Activated CD4-positive, alpha-beta memory T cell treated with anti-CD3 and anti-CD28 coated beads, Interleukin-2, amount 10 ng/mL, durations not matched to agents 7 days and 5 days (primary cell): Measurements from ENCODE around the gene PPP1R1A. TPM values are rescaled to one million over a fixed set of nuclear protein-coding genes. Genes with fewer than 3 reads are reported as not detected.

Source experiments
- CTCF ChIA-PET: fragments of 350-600 bp; sonication (Branson Sonifier 250); formaldehyde crosslinking; loops from one replicate; lab custom pipeline; 2021; ENCODE audit warnings: antibody characterized with exemption, inconsistent platforms; lab: Charles Lee
- POLR2A ChIA-PET: fragments of 350-600 bp; sonication (Branson Sonifier 250); formaldehyde crosslinking; loops from one replicate; lab custom pipeline; 2021; ENCODE audit warnings: antibody characterized with exemption; lab: Charles Lee
- DNase-seq: peaks from one replicate; pipeline ENCODE4 v3.0.0-alpha.2; 2020
- H3K27ac Mint-ChIP-seq: one replicate; pipeline ENCODE4 v1.8.0; 2021; ENCODE audit warnings: mild to moderate bottlenecking, mixed read lengths
- H3K27me3 Mint-ChIP-seq: one replicate; pipeline ENCODE4 v1.8.0; 2021; ENCODE audit warnings: mixed read lengths
- H3K36me3 Mint-ChIP-seq: one replicate; pipeline ENCODE4 v1.8.0; 2021; ENCODE audit warnings: low read depth, mixed read lengths
- H3K4me1 Mint-ChIP-seq: one replicate; pipeline ENCODE4 v1.8.0; 2021; ENCODE audit warnings: mixed read lengths
- H3K4me3 Mint-ChIP-seq: one replicate; pipeline ENCODE4 v1.8.0; 2021; ENCODE audit warnings: mild to moderate bottlenecking, mixed read lengths
- H3K9me3 Mint-ChIP-seq: one replicate; pipeline ENCODE4 v1.8.0; 2021; ENCODE audit warnings: mixed read lengths
- total RNA-seq, 2 experiments: library from RNA; stranded (reverse); gene quantifications; one replicate each; pipeline ENCODE4 v1.2.3, GENCODE V29; 2021

Gene PPP1R1A
- total RNA-seq, 2 experiments from 2014 or later: not detected

- CTCF ChIA-PET: interaction anchor here (1.1 kb wide), 1 partner anchor 15 kb away, joined by 3 read pairs; no protein-coding TSS in a partner anchor
- Mint-ChIP-seq H3K27ac (no peak overlapping the region), H3K4me1 (no peaks in the 10 kb centered on the region), H3K9me3 (no peaks in the 10 kb centered on the region), H3K36me3 (peaks cover 70% of the 10 kb centered on the region), H3K27me3 (no peaks in the 10 kb centered on the region), H3K4me3 (no peak overlapping the region)
- POLR2A ChIA-PET: no interaction called here
- DNase-seq: no peak
Measured at GRCh38 chr12:54541751-54542290, 46.6 kb downstream of the PPP1R1A start.

DNA sequence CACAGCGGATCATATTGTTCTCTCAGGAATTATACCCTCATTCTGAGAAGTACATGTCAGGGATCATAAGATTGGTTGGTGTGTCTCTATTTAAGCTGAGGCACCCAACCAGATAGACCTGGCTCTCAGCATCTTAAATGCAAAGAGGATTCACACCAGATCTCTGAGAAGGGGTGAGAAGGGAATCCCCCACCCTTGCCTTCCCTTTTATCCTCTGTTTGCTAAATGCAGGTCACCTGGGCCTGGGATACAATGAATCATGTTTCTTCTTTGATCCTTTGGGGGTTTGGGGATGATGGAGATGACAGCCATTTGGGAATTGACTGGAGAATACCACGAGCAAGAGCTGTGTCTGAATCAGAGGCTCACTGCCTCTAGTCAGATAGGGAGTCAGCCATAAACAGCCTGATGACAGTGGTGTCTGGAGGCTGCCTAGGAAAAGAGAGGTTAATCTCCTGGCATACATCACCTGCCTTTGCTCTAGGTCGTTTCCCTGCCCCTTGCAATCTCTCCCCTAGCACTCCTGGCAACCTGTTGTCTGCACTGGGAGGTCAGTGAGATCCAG lies 50.2 kb downstream of the PPP1R1A start:
- Mint-ChIP-seq H3K27me3 (no peaks in the 10 kb centered on the region), H3K27ac (no peak overlapping the region), H3K4me3 (no peak overlapping the region), H3K4me1 (no peaks in the 10 kb centered on the region), H3K36me3 (peaks cover 83% of the 10 kb centered on the region), H3K9me3 (no peaks in the 10 kb centered on the region)
- ChIA-PET POLR2A (interaction anchor here (1.4 kb wide), 1 partner anchor 10 kb away, joined by 4 read pairs; no protein-coding TSS in a partner anchor), CTCF (no interaction called here)
- DNase-seq: no peak

GRCh38 chr12:54535474-54535873 lies 53.0 kb downstream of the PPP1R1A start:
- H3K36me3 Mint-ChIP-seq: peaks cover 89% of the 10 kb centered on the region
- no peaks in the 10 kb centered on the region for H3K9me3 Mint-ChIP-seq
- CTCF ChIA-PET: interaction anchor here (1.0 kb wide), 1 partner anchor 9 kb away, joined by 3 read pairs; no protein-coding TSS in a partner anchor
- no peak for DNase-seq
- POLR2A ChIA-PET: interaction anchor here (0.7 to 1.0 kb wide), 3 partner anchors 15 to 44 kb away, joined by 3 to 4 read pairs (median 4); no protein-coding TSS in a partner anchor
- H3K27me3 Mint-ChIP-seq: no peaks in the 10 kb centered on the region
- no peak overlapping the region for H3K27ac Mint-ChIP-seq
- no peak overlapping the region for H3K4me3 Mint-ChIP-seq
- H3K4me1 Mint-ChIP-seq: no peaks in the 10 kb centered on the region

GRCh38 chr12:54529581-54529980 lies 58.9 kb downstream of the PPP1R1A start:
- Mint-ChIP-seq H3K27me3 (no peaks in the 10 kb centered on the region), H3K9me3 (no peaks in the 10 kb centered on the region), H3K36me3 (peaks cover 93% of the 10 kb centered on the region), H3K4me3 (no peak overlapping the region), H3K4me1 (no peaks in the 10 kb centered on the region), H3K27ac (no peak overlapping the region)
- ChIA-PET CTCF (interaction anchor here (0.7 kb wide), 1 partner anchor 32 kb away, joined by 3 read pairs; the partner anchor contains the start of gene NCKAP1L), POLR2A (interaction anchor here (0.5 kb wide), 1 partner anchor 447 kb away, joined by 3 read pairs; no protein-coding TSS in a partner anchor)
- DNase-seq: no peak

Other genes starting within 250 kb of the PPP1R1A start
- gene GPR84, start 224.2 kb downstream of the PPP1R1A start, total RNA-seq: under 1 TPM; 0.18 to 0.25 TPM
- 1 to 10 TPM in 1 of 2 experiments, under 1 TPM in 1; 0.38 to 1.2 TPM for gene ZNF385A, start 203.9 kb downstream of the PPP1R1A start, total RNA-seq
- gene ITGA5, start 169.4 kb downstream of the PPP1R1A start, total RNA-seq: 100 to 1,000 TPM; 102 to 107 TPM
- gene GTSF1, start 115.1 kb downstream of the PPP1R1A start, total RNA-seq: 10 to 100 TPM; 14.9 to 16.4 TPM
- 100 to 1,000 TPM; 188 to 189 TPM for gene NCKAP1L, start 90.9 kb downstream of the PPP1R1A start, total RNA-seq
- 10 to 100 TPM; 11.5 to 12.0 TPM for gene PDE1B, start 39.1 kb downstream of the PPP1R1A start, total RNA-seq
- gene LACRT, start 46.2 kb upstream of the PPP1R1A start, total RNA-seq: not detected
- gene DCD, start 59.7 kb upstream of the PPP1R1A start, total RNA-seq: not detected